Left ventricle myocardium inferior (tissue), 1 donor: ENCODE measurements around the gene METTL21C. TPM values are rescaled to one million over a fixed set of nuclear protein-coding genes. Genes with fewer than 3 reads are reported as not detected.

Source experiments
- DNase-seq: peaks from one replicate; pipeline ENCODE4 v3.0.0-alpha.2; 2020
- H3K27ac ChIP-seq: fragments of 200-600 bp; replicated peaks from 2 replicates; pipeline ENCODE4 v1.8.0; 2021
- H3K27me3 ChIP-seq: fragments of 200-600 bp; 2 replicates; pipeline ENCODE4 v1.8.0; 2021; ENCODE audit warnings: low read depth
- H3K36me3 ChIP-seq: fragments of 200-600 bp; 2 replicates; pipeline ENCODE4 v1.8.0; 2021
- H3K4me1 ChIP-seq: fragments of 200-600 bp; 2 replicates; pipeline ENCODE4 v1.8.0; 2021
- H3K4me3 ChIP-seq: fragments of 200-600 bp; 2 replicates; pipeline ENCODE4 v1.8.0; 2021; ENCODE audit warnings: mild to moderate bottlenecking, moderate library complexity
- H3K9me3 ChIP-seq: fragments of 200-600 bp; replicated peaks from 2 replicates; pipeline ENCODE4 v1.8.0; 2021
- intact Hi-C: fragments of 100-400 bp; cut with micrococcal nuclease; formaldehyde crosslinking; loops from one replicate; pipeline ENCODE4 v1.11.0; 2022
- total RNA-seq: library from RNA; stranded (reverse); fragmentation: NEBNext Ultra II Directional; extraction: Animal tissue kit (Norgen Biotek cat#: 25700); gene quantifications from one replicate; pipeline ENCODE4 v1.2.1, GENCODE V29; 2021
- TF ChIP-seq, protein P1 (sequence below): fragments of 200-600 bp; IDR thresholded peaks from 2 replicates; pipeline ENCODE4 v1.8.0; 2021; ENCODE audit warnings: antibody characterized with exemption, mild to moderate bottlenecking, borderline replicate concordance
- donor health status: DM: no; HTN: yes; CAD: no; lungs with severe emphysema.

The METTL21C gene
- total RNA-seq, 1 donor from 2014 or later = not detected

DNA sequence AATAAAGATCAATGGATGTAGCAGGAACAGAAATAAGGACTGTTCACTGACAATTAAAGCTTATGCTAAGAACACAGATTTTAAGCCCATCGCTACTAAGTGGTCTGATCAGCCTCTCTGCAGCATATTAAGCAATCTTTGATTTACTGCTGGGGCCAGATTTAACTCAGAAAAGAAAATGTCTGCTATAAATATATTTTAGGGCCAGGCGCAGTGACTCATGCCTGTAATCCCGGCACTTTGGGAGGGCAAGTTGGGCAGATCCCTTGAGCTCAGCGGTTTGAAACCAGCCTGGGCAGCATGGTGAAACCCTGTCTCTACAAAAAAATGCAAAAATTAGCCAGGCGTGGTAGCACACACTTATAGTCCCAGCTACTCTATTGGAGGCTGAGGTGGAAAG lies 43.0 kb downstream of the METTL21C start:
- H3K27ac ChIP-seq = no peak overlapping the region
- peaks cover 75% of the 10 kb centered on the region for H3K36me3 ChIP-seq
- H3K9me3 ChIP-seq = no peaks in the 10 kb centered on the region
- no peaks in the 10 kb centered on the region for H3K4me1 ChIP-seq
- H3K27me3 ChIP-seq = no peaks in the 10 kb centered on the region
- no peak overlapping the region for H3K4me3 ChIP-seq
- no peak for DNase-seq
- intact Hi-C loops = no loop called here
- TF ChIP-seq, protein P1, sequence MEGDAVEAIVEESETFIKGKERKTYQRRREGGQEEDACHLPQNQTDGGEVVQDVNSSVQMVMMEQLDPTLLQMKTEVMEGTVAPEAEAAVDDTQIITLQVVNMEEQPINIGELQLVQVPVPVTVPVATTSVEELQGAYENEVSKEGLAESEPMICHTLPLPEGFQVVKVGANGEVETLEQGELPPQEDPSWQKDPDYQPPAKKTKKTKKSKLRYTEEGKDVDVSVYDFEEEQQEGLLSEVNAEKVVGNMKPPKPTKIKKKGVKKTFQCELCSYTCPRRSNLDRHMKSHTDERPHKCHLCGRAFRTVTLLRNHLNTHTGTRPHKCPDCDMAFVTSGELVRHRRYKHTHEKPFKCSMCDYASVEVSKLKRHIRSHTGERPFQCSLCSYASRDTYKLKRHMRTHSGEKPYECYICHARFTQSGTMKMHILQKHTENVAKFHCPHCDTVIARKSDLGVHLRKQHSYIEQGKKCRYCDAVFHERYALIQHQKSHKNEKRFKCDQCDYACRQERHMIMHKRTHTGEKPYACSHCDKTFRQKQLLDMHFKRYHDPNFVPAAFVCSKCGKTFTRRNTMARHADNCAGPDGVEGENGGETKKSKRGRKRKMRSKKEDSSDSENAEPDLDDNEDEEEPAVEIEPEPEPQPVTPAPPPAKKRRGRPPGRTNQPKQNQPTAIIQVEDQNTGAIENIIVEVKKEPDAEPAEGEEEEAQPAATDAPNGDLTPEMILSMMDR = no peak

DNA sequence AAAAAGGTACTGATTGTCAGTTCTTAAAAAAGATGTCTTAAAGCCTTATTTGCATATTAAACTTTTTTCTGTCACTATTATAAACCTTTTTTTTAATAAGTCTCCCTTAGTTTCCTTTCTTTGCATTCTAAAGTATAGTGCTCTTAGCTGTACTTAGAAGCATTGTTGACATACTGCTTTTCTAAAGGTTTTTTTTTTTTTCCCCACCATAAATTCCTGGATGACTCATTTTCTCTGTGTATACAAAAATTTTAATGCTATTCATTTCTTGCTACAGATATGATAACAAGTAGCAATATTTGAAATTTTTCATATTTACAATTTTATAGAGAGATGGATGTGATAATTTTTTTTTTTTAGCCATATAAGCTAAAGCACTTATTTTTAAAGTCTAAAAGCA lies 43.5 kb downstream of the METTL21C start:
- no peak for DNase-seq
- TF ChIP-seq, protein P1 = no peak
- Histone ChIP-seq H3K27me3 (no peaks in the 10 kb centered on the region), H3K4me3 (no peak overlapping the region), H3K36me3 (peaks cover 75% of the 10 kb centered on the region), H3K4me1 (no peaks in the 10 kb centered on the region), H3K9me3 (no peaks in the 10 kb centered on the region), H3K27ac (no peak overlapping the region)
- intact Hi-C loops = no loop called here

DNA sequence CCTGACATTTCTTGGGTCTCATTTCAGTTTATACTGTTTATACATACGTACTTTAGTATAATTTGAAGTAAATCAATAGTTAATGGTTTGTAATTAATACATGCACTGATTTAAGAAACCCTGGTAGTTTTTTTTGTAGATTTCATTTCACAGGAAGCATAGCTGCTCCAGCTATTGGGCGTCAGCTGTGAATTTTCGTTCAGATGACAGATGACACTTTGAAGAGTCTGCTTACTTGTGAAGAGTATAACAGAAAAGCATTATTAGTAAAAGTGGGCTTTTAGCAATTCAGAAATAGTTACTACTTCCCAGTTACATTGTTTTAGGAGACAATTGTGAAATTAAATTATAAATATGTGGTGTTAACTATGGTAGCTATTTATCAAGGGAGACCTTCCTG lies 44.4 kb downstream of the METTL21C start:
- Histone ChIP-seq H3K4me3 (no peak overlapping the region), H3K4me1 (no peaks in the 10 kb centered on the region), H3K9me3 (no peaks in the 10 kb centered on the region), H3K27ac (no peak overlapping the region), H3K27me3 (no peaks in the 10 kb centered on the region), H3K36me3 (peaks cover 75% of the 10 kb centered on the region)
- intact Hi-C loops = no loop called here
- DNase-seq = no peak
- TF ChIP-seq, protein P1 = no peak

DNA sequence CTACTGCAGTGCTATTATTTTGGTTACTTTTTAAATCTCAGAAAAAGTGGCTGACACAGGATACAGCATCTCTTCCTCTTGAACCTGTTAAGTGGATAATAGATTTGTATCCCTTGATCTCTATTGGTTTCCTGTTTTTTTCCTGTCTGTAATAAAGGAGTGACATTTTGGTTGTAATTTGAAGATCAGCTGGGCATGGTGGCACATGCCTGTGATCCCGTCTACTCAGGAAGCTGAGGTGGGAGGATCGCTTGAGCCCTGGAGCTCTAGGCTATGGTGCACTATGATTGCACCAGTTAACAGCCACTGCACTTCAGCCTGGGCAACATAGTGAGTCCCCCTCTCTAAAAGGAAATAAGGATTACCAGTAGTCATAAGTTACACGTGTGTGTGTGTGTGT lies 46.8 kb downstream of the METTL21C start:
- TF ChIP-seq, protein P1 = no peak
- Histone ChIP-seq H3K4me3 (no peak overlapping the region), H3K36me3 (peaks cover 76% of the 10 kb centered on the region), H3K27ac (no peak overlapping the region), H3K27me3 (no peaks in the 10 kb centered on the region), H3K4me1 (peaks cover 1% of the 10 kb centered on the region), H3K9me3 (no peaks in the 10 kb centered on the region)
- intact Hi-C loops = no loop called here
- DNase-seq = no peak

DNA sequence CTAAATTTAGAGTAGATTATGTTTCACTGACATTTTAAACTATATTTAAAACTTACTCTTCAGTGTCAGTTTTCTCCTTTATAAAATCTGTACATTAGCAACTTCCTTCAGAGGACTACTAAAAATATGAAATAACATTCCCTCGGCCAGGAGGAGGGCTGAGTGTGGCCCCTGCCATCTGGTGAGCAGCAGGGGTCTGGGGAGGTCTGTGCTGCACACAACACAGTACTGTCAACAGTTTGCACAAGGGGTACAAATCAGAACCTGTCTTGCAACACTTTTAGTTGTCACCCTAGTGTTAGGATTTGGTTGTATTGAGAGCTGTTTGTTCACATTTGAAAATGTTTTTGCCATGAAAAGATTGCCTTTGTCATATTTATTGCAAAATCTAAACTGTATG lies 49.1 kb downstream of the METTL21C start:
- H3K4me3 ChIP-seq = no peak overlapping the region
- peaks cover 100% of the 10 kb centered on the region for H3K36me3 ChIP-seq
- H3K9me3 ChIP-seq = no peaks in the 10 kb centered on the region
- peaks cover 14% of the 10 kb centered on the region for H3K4me1 ChIP-seq
- no peak overlapping the region for H3K27ac ChIP-seq
- DNase-seq = no peak
- H3K27me3 ChIP-seq = no peaks in the 10 kb centered on the region
- intact Hi-C loops = no loop called here
- TF ChIP-seq, protein P1 = no peak

DNA sequence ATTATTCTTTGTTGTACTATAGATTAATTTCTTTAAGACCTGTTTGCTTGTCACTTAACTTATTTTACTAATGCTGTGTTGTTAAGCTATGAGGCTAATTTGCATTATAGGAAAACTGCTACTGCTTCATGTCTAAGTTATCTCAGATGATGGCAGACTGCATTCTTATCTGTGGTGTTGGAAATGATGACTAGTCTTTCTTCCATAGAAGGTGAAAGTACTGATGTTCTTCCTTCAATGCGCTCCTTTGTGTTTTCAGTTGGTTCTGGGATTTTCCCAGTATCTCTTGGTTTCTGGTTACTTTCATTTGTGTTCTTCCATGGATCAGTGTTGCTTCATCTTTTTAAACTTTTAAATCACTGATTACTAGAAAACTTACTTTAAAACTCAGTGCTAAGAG lies 51.2 kb downstream of the METTL21C start:
- Histone ChIP-seq H3K27ac (no peak overlapping the region), H3K4me3 (no peak overlapping the region), H3K9me3 (no peaks in the 10 kb centered on the region), H3K27me3 (no peaks in the 10 kb centered on the region), H3K36me3 (peaks cover 100% of the 10 kb centered on the region), H3K4me1 (peaks cover 17% of the 10 kb centered on the region)
- TF ChIP-seq, protein P1 = no peak
- intact Hi-C loops = no loop called here
- DNase-seq = no peak
